ENCODE data around the gene LDLRAD3. TPM values are rescaled to one million over a fixed set of nuclear protein-coding genes. Genes with fewer than 3 reads are reported as not detected.

Gene LDLRAD3
- total RNA-seq, 1 experiment from 2014 or later: not detected

GRCh38 chr11:36253238-36253637, 309.4 kb downstream of the LDLRAD3 start:
- Histone ChIP-seq H3K27ac (ENCODE audit: low read length) (no peak overlapping the region), H3K4me2 (ENCODE audit: low read depth, low read length, poor library complexity, severe bottlenecking) (no peak overlapping the region), H3K4me3 (ENCODE audit: low read length) (no peak overlapping the region), H4K20me1 (ENCODE audit: insufficient read depth, low read depth, low read length) (no peaks in the 10 kb centered on the region), H3K9ac (ENCODE audit: low read length) (no peak overlapping the region), H3K27me3 (ENCODE audit: low read length) (peaks cover 6% of the 10 kb centered on the region; the same call in 1 of the 2 replicates), H2AFZ (ENCODE audit: low read length) (no peak overlapping the region), H3K79me2 (ENCODE audit: low read length) (no peaks in the 10 kb centered on the region), H3K9me3 (ENCODE audit: low read length) (no peaks in the 10 kb centered on the region; the same call in 1 of the 2 replicates), H3K36me3 (ENCODE audit: insufficient read depth, low read length) (no peaks in the 10 kb centered on the region), H3K4me1 (ENCODE audit: low read length) (peaks cover 16% of the 10 kb centered on the region), H3K9me2 (replicated peaks; ENCODE audit: insufficient read depth, low read length) (no peaks in the 10 kb centered on the region)
- DNase-seq: no peak

DNA sequence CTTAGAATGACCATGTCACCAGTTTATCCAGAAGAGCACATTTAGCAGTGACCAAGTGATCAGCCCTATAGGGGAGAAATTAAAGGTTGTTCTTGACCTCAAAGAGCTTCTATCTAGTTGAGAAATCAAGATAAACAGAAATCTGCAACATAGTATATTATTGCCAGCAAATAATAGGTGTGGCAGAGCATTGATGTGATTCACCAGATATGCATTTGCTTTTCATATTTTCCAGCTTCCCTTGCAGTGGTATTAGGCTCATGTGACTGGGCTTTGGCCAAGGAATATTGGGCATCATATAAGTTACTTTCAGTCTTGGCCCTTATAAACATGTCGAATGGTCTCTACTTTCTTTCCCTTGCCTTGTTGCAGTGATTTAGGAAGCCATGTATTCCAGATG, 310.9 kb downstream of the LDLRAD3 start:
- Histone ChIP-seq H3K27ac (ENCODE audit: low read length) (no peak overlapping the region), H3K4me1 (ENCODE audit: low read length) (peaks cover 25% of the 10 kb centered on the region), H3K4me2 (ENCODE audit: low read depth, low read length, poor library complexity, severe bottlenecking) (no peak overlapping the region), H3K9ac (ENCODE audit: low read length) (no peak overlapping the region), H3K27me3 (ENCODE audit: low read length) (peaks cover 6% of the 10 kb centered on the region; the same call in 1 of the 2 replicates), H4K20me1 (ENCODE audit: insufficient read depth, low read depth, low read length) (no peaks in the 10 kb centered on the region), H3K4me3 (ENCODE audit: low read length) (no peak overlapping the region), H3K79me2 (ENCODE audit: low read length) (no peaks in the 10 kb centered on the region), H3K36me3 (ENCODE audit: insufficient read depth, low read length) (no peaks in the 10 kb centered on the region), H3K9me3 (ENCODE audit: low read length) (no peaks in the 10 kb centered on the region; the same call in 1 of the 2 replicates), H3K9me2 (replicated peaks; ENCODE audit: insufficient read depth, low read length) (no peaks in the 10 kb centered on the region), H2AFZ (ENCODE audit: low read length) (no peak overlapping the region)
- DNase-seq: no peak

- Histone ChIP-seq H3K36me3 (ENCODE audit: insufficient read depth, low read length) (no peaks in the 10 kb centered on the region), H3K4me3 (ENCODE audit: low read length) (no peak overlapping the region), H3K27me3 (ENCODE audit: low read length) (no peaks in the 10 kb centered on the region; the same call in 1 of the 2 replicates), H3K79me2 (ENCODE audit: low read length) (no peaks in the 10 kb centered on the region), H3K4me1 (ENCODE audit: low read length) (peaks cover 25% of the 10 kb centered on the region), H3K9ac (ENCODE audit: low read length) (peak overlapping the region; percentile 7; the same call in 1 of the 2 replicates), H4K20me1 (ENCODE audit: insufficient read depth, low read depth, low read length) (no peaks in the 10 kb centered on the region), H3K27ac (ENCODE audit: low read length) (no peak overlapping the region), H2AFZ (ENCODE audit: low read length) (peak overlapping the region; percentile 44; the same call in 1 of the 2 replicates), H3K9me3 (ENCODE audit: low read length) (no peaks in the 10 kb centered on the region), H3K4me2 (ENCODE audit: low read depth, low read length, poor library complexity, severe bottlenecking) (peak overlapping the region; percentile 5), H3K9me2 (replicated peaks; ENCODE audit: insufficient read depth, low read length) (no peaks in the 10 kb centered on the region)
- no peak for DNase-seq
These were observed 313.5 kb downstream of the LDLRAD3 start for GRCh38 chr11:36257351-36257750.

- Histone ChIP-seq H3K27ac (ENCODE audit: low read length) (no peak overlapping the region), H3K4me3 (ENCODE audit: low read length) (no peak overlapping the region), H3K36me3 (ENCODE audit: insufficient read depth, low read length) (no peaks in the 10 kb centered on the region), H2AFZ (ENCODE audit: low read length) (peak overlapping the region; percentile 23; the same call in 1 of the 2 replicates), H3K27me3 (ENCODE audit: low read length) (no peaks in the 10 kb centered on the region; the same call in 1 of the 2 replicates), H3K9me2 (replicated peaks; ENCODE audit: insufficient read depth, low read length) (no peaks in the 10 kb centered on the region), H3K79me2 (ENCODE audit: low read length) (no peaks in the 10 kb centered on the region), H4K20me1 (ENCODE audit: insufficient read depth, low read depth, low read length) (no peaks in the 10 kb centered on the region), H3K4me2 (ENCODE audit: low read depth, low read length, poor library complexity, severe bottlenecking) (peak overlapping the region; percentile 31), H3K9ac (ENCODE audit: low read length) (peak overlapping the region; percentile 13; the same call in 1 of the 2 replicates), H3K9me3 (ENCODE audit: low read length) (no peaks in the 10 kb centered on the region), H3K4me1 (ENCODE audit: low read length) (peaks cover 25% of the 10 kb centered on the region)
- peak; percentile 90 for DNase-seq
These were observed 315.0 kb downstream of the LDLRAD3 start for GRCh38 chr11:36258730-36259360.

DNA sequence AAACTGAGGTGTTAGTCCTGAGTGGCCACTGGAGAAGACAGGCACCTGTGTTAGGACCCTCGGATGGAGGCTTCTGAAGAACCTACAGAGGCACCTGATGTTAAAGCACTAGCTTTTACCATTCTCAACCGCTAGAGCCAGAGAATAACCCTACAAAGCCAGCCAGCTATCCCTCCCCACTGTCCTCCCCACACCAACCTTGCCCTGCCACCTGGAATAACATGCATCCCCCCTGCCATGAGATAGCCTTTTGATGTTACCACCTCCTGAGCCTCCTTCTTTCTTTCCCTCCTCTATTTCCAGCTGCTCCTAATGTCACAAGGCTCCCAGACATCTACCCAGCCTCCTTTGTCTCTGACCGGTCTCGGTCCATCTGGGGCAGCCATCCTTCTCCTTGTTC, 317.2 kb downstream of the LDLRAD3 start:
- Histone ChIP-seq H3K4me3 (ENCODE audit: low read length) (no peak overlapping the region), H3K9ac (ENCODE audit: low read length) (no peak overlapping the region)

GRCh38 chr11:36264011-36264972, 320.4 kb downstream of the LDLRAD3 start:
- DNase-seq: no peak
- Histone ChIP-seq H2AFZ (ENCODE audit: low read length) (no peak overlapping the region), H3K27me3 (ENCODE audit: low read length) (no peaks in the 10 kb centered on the region), H3K79me2 (ENCODE audit: low read length) (no peaks in the 10 kb centered on the region), H3K9me3 (ENCODE audit: low read length) (no peaks in the 10 kb centered on the region), H3K9me2 (replicated peaks; ENCODE audit: insufficient read depth, low read length) (no peaks in the 10 kb centered on the region), H3K4me1 (ENCODE audit: low read length) (no peaks in the 10 kb centered on the region; the same call in 1 of the 2 replicates), H3K4me3 (ENCODE audit: low read length) (no peak overlapping the region), H4K20me1 (ENCODE audit: insufficient read depth, low read depth, low read length) (no peaks in the 10 kb centered on the region), H3K4me2 (ENCODE audit: low read depth, low read length, poor library complexity, severe bottlenecking) (no peak overlapping the region), H3K36me3 (ENCODE audit: insufficient read depth, low read length) (no peaks in the 10 kb centered on the region), H3K27ac (ENCODE audit: low read length) (no peak overlapping the region), H3K9ac (ENCODE audit: low read length) (no peak overlapping the region)

More for the DNA sequence above, 317.2 kb downstream of the LDLRAD3 start:
- no peaks in the 10 kb centered on the region for H3K9me2 ChIP-seq (replicated peaks; ENCODE audit: insufficient read depth, low read length)
- H3K79me2 ChIP-seq (ENCODE audit: low read length): no peaks in the 10 kb centered on the region
- H3K27me3 ChIP-seq (ENCODE audit: low read length): no peaks in the 10 kb centered on the region; the same call in 1 of the 2 replicates
- H3K9me3 ChIP-seq (ENCODE audit: low read length): no peaks in the 10 kb centered on the region
- no peak overlapping the region for H3K4me2 ChIP-seq (ENCODE audit: low read depth, low read length, poor library complexity, severe bottlenecking)
- H3K27ac ChIP-seq (ENCODE audit: low read length): no peak overlapping the region
- DNase-seq: no peak
- peaks cover 25% of the 10 kb centered on the region for H3K4me1 ChIP-seq (ENCODE audit: low read length)
- no peaks in the 10 kb centered on the region for H3K36me3 ChIP-seq (ENCODE audit: insufficient read depth, low read length)
- H4K20me1 ChIP-seq (ENCODE audit: insufficient read depth, low read depth, low read length): no peaks in the 10 kb centered on the region
- no peak overlapping the region for H2AFZ ChIP-seq (ENCODE audit: low read length)

DNA sequence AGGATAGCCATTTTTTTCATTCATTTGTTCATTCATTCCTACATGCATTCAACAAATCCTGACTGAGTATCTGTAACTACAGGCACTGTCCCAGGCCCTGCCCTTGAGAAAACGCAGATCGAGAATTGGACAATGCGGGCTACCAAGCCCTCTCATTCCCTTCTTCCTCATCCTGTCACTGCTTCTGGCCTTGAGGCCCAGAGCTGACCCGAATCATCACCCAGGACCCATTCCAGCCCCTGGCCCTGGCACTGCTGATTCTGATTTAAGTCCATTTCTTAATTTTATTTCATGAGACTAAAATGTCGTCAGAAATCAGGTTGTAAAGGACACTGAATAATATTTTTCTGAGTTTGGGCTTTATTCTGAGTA, 321.1 kb downstream of the LDLRAD3 start:
- Histone ChIP-seq H3K27ac (ENCODE audit: low read length) (no peak overlapping the region), H3K9ac (ENCODE audit: low read length) (no peak overlapping the region), H3K4me3 (ENCODE audit: low read length) (no peak overlapping the region), H3K36me3 (ENCODE audit: insufficient read depth, low read length) (no peaks in the 10 kb centered on the region), H3K27me3 (ENCODE audit: low read length) (no peaks in the 10 kb centered on the region), H4K20me1 (ENCODE audit: insufficient read depth, low read depth, low read length) (no peaks in the 10 kb centered on the region), H3K9me2 (replicated peaks; ENCODE audit: insufficient read depth, low read length) (no peaks in the 10 kb centered on the region), H3K4me2 (ENCODE audit: low read depth, low read length, poor library complexity, severe bottlenecking) (no peak overlapping the region), H3K79me2 (ENCODE audit: low read length) (no peaks in the 10 kb centered on the region), H2AFZ (ENCODE audit: low read length) (no peak overlapping the region), H3K4me1 (ENCODE audit: low read length) (no peaks in the 10 kb centered on the region), H3K9me3 (ENCODE audit: low read length) (no peaks in the 10 kb centered on the region)
- no peak for DNase-seq

Measured in Karpas-422 (cell line).